ENCODE results near the gene FOXK1.
"Not testable (repeated sequence)": the region's sequence is repeated elsewhere in the genome, so short reads cannot be mapped to it uniquely, and the experiment has no call there.

Gene FOXK1

DNA sequence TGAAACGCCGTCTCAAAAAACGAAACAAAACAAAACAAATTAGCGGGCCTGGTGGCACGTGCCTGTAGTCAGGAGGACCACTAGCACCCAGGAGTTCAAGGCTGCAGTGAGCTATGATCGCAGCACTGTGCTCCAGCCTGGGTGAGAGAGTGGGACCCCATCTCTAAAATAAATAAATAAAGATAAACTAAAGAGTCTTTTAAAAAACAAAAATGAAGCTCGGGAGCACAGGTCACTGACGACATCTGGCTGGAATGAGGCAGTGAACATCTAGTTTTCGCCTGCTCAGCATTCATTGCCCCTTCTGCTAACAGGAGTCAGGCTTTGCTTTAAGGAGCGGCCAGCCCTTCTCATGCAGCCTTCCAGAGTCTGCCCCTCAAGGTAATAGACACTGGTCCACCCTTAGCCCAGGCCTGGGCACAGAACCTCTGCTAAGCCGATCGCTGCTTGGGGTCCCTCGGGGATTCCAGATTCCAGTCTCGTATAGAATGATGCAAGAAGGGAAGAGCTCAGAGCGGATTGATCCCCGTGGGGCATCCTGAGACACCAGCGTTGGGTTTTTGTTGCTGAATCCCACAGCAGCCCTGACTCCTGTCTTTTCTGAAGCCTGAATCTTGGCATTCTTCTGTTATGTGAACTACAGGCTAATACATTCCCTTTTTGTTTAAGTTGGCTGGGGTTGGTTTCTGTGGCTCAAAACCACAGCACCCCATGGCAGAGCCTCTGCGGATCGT is 14.2 kb upstream of the FOXK1 start:
- DNase-seq, result no peak

GRCh38 chr7:4668510-4668847 is 13.6 kb upstream of the FOXK1 start:
- DNase-seq, result no peak

DNA sequence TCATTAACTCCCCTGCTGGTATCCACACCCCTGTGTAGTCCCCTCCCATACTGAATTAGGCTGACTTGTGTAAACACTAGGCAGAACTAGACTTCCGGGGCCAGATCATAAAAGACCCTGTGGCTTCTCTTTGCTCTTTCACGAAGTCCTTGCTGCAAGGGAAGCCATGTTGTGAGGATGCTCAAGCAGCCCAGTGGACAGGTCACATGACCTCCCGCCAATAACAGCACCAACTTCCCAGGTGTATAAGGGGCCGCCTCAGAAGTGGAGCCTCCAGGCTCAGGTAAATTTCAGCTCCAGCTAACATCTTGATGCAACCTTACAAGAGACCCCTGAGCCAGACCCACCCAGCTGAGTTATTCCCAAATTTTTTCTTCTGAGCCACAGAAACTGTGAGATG is 11.3 kb upstream of the FOXK1 start:
- no peak for DNase-seq

DNA sequence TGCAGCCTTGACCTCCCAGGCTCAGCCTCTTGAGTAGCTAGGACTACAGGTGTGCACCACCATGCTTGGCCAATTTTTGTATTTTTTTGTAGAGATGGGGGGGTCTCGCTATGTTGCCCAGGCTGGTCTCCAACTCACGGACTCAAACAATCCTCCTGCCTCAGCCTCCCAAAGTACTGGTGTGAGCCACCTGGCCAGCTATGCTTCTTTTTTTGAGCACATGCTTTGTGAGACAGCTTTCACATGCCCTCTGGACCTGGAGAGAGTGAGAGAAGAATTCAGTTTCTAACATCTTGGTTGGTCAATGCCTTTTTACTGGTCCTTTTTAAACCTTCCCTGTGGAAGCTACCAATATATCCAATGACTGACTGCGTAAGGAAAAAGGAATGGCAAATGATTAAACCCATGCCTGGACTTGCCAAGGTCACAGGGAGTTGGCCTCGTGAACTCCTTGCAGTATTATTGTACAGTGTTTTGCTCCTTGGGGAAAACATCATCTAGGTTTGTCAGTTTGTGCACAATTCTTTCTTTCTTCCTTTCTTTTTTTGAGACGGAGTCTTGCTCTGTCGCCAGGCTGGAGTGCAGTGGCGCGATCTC is 6.2 kb upstream of the FOXK1 start:
- no peak for DNase-seq

DNA sequence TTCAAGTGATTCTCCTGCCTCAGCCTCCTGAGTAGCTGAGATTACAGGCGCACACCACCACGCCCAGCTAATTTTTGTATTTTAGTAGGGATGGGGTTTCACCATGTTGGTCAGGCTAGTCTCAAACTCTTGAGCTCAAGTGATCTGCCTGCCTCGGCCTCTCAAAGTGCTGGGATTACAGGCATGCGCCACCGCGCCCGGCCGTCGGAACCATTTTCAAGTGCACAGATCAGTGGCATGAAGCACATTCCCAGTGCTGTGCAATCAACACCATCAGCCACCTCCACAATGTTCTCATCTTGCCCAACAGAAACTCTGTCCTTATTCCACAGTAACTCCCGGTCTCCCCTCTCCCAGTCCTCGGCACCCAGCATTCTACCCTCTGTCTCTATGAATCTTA is 4.6 kb upstream of the FOXK1 start:
- DNase-seq, result not testable (repeated sequence)

DNA sequence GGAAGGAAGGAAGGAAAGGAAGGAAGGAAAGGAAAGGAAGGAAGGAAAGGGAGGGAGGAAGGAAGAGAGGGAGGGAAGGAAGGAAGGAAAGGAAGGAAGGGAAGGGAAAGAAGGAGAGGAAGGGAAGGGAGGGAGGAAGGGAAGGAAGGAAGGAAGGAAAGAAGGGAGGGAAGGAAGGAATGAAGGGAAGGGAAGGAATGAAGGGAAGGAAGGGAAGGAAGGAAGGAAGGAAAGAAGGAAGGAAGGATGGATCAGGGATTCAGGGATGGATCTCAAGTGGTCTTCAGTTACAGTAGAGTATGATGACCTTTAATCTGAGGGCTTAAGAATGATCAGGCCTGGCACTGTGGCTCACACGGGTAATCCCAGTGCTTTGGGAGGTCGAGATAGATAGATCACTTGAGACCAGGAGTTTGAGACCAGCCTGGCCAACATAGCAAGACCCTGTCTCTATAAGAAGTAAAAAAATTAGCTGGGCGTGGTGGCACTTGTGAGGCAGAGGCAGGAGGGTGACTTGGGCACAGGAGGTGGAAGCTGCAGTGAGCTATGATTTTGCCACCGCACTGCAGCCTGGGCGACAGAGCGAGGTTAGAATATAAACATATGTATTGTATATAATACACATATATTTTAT is 760 bp upstream of the FOXK1 start:
- DNase-seq, result no peak

- DNase-seq, result no peak
These were observed 537 bp downstream of the FOXK1 start for GRCh38 chr7:4682621-4683042.

DNA sequence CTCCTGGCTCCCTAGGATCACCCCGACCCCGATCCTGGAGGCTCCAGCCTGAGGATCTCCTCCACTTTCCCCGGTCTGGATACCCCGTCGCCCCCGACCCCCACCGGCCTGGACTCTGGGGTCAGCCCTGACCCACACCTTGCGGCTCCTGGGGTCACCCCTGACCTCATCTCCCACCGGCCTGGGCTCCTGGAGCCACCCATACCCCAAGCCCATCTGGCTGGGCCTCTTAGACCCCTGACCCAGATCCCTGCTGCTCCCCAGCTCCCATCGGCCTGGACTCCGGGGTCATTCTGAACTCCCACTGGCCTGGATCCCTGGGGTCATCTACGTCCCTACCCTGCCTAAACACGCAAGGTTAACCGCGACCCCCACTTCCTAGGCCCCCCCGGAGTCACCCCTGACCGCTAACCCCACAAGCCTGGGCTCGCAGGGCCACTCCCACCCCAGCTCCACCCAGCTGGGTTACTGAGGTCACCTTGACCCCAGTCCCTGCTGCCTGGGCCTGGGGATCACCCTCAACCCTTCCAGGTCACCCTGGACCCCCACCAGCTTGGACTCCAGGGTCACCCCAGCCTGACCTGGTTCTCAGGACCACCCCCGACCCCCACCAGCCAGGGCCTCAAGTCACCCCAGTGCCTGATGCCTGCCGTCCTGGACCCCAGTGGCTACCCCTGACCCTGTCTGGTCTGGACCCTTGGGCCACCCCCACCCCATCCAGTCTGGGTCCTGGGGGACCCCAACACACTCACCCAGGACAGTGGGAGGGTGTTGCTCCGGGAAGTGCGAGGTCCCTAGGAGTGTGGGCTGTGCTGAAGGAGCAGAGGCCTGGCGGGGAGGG is 1.2 kb downstream of the FOXK1 start:
- DNase-seq, result no peak

DNA sequence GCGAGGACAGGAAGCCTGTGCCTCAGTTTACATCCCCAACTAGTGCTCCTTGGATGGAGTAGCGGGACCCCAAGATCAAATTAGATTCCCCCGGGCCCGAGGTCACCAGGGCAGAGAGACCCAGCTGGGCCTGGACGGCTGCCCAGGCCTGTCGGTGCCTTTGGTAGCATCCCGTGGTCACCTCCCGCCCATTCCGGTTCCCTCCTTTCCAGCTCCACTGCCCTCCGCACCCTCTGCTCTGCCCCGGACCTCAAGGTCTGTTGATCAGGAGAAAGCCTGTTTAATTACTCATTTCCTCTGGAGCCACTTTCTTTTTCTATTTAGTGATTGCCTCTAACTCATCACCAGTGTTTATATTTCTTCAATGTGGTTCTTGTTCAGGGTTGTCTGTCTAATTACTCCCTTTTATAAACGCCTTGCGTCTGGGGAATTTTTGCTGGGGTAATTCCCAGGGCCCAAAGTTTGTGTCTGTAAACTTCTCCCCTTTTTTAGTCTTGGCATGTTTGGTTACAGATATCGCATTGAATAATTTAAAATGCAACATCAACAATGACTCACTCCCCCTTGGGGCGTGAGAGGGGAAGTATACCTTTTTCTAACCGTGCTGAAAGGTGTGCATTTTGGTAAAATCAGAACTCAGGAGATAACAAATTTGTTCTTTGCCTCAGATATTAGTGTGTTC is 1.9 kb downstream of the FOXK1 start:
- no peak for DNase-seq

DNA sequence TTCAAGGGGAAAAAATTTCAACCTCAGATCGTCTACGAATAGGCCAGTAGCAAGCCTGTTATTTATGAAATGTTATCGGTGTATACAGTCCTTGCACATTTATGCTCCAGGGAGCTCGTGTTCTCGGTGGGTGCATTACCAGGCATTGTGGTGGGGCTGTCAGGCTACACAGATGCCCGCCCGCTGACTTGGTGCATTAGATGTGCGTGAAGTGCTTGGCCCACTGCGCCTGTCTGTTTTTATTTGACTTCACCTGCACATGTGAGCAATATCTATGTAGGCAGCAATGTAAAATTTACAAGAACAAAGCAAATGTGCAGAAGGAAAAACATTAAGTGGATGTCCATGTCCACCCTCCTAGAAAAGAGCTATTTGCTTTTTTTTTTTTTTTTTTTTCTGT is 2.8 kb downstream of the FOXK1 start:
- no peak for DNase-seq

DNA sequence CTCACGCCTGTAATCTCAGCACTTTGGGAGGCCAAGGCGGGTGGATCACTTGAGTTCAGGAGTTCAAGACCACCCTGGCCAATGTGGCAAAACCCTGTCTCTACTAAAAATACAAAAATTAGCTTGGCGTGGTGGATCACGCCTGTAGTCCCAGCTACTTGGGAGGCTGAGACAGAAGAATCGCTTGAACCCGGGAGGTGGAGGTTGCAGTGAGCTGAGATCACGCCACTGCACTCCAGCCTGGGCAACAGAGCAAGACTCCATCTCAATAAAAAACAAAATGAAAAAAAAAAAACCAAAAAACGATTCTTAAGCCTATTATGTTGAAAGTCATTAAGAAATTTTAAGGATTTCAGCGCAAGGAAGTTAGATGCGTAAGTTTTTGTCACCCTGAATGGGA is 3.6 kb downstream of the FOXK1 start:
- DNase-seq, result not testable (repeated sequence)

- DNase-seq, result no peak
These were observed 5.9 kb downstream of the FOXK1 start for GRCh38 chr7:4687956-4688355.

- no peak for DNase-seq
These were observed 7.1 kb downstream of the FOXK1 start for GRCh38 chr7:4689151-4689550.

GRCh38 chr7:4689668-4690067 is 7.6 kb downstream of the FOXK1 start:
- DNase-seq, result no peak

- DNase-seq, result no peak
These were observed 9.1 kb downstream of the FOXK1 start for GRCh38 chr7:4690953-4691856.

- no peak for DNase-seq
These were observed 10.0 kb downstream of the FOXK1 start for GRCh38 chr7:4692055-4692454.

DNA sequence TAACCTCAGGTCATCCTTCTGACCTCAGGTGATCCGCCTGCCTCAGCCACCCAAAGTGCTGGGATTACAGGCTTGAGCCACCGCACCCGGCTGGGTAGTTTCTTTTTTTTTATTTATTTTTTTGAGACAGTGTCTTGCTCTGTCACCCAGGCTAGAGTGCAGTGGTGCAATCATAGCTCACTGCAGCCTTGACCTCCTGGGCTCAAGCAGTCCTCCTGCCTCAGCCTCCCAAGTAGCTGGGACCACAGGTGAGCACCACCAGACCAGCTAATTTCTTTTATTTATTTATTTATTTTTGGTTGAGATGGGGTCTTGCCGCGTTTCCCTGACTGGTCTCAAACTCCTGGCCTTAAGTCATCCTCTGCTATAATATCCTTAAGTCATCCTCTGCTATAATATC is 10.5 kb downstream of the FOXK1 start:
- not testable (repeated sequence) for DNase-seq

DNA sequence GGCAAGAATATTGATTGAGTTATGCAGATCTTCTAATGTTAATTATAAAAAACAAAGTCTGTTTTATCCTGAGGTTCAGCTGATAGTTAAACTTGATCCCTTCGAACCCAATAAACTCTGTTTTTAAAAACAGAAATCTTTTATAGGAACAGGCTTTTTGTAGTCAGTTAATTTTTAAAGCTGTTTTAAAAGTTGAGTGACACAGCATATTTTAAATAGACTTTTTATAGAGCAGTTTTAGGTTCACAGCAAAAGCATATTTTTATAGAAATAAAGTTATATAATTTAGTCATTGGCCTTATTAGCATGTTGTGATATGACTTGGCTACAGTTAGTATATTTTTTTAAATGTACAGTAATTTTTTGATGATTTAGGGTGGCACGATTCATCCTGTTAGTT is 11.1 kb downstream of the FOXK1 start:
- DNase-seq, result no peak

DNA sequence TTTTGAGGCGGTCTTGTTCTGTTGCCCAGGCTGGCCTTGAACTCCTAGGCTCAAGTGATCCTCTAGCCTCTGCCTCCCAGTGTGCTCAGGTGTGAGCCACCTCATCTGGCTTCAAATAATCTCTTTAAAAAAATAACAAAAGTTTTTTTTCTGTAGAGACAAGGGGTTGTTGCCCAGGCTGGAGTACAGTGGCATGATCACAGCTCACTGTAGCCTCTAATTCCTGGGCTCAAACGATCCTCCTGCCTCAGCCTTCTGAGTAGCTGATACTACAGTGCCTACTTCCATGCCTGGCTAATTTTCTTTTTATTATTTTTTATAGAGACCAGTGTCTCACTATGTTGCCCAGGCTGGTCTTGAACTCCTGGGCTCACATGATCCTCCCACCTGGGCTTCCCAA is 11.7 kb downstream of the FOXK1 start:
- DNase-seq, result no peak

DNA sequence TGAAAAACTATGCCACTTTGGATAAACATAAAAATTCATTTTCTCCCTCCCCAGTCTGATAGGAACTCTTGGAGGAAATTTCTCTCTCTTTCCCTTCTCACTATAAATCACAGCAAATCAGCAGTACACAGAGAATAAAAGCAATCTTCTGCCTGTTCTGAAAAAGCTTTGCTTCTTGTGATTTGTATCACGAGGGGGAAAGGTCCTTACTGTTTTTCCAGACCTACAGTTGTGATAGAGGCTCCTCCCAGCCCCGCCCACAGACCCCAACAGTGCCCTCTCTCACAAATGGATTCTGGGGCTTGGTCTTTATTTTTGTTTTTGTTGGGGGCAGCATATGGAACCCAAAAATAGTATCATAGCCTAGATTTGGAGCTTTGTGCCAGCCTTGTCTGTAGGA is 12.2 kb downstream of the FOXK1 start:
- no peak for DNase-seq

GRCh38 chr7:4698707-4699275 is 16.7 kb downstream of the FOXK1 start:
- no peak for DNase-seq

- no peak for DNase-seq
These were observed 17.7 kb downstream of the FOXK1 start for GRCh38 chr7:4699841-4700240.
